Activated CD4-positive, alpha-beta T cell treated with anti-CD3 and anti-CD28 coated beads for 36 hours (primary cell): Measurements from ENCODE around the gene SFXN5. TPM values are rescaled to one million over a fixed set of nuclear protein-coding genes. Genes with fewer than 3 reads are reported as not detected.

ENCODE experiments used
- ATAC-seq: fragments of 200-7000 bp; cut with Tn5 transposase; one replicate; pipeline ENCODE4 v1.10.0; 2021; ENCODE audit warnings: mild to moderate bottlenecking, moderate library complexity
- CTCF ChIA-PET: fragments of 350-600 bp; sonication (Branson Sonifier 250); formaldehyde crosslinking; loops from one replicate; lab custom pipeline; 2021; ENCODE audit warnings: antibody characterized with exemption; lab: Charles Lee
- POLR2A ChIA-PET: fragments of 350-600 bp; sonication (Branson Sonifier 250); formaldehyde crosslinking; loops from one replicate; lab custom pipeline; 2021; ENCODE audit warnings: antibody characterized with exemption, inconsistent platforms; lab: Charles Lee
- DNase-seq: peaks from one replicate; pipeline ENCODE4 v3.0.0-alpha.2; 2020
- H3K27ac Mint-ChIP-seq: one replicate; pipeline ENCODE4 v1.8.0; 2021; ENCODE audit warnings: mixed read lengths
- H3K27me3 Mint-ChIP-seq: one replicate; pipeline ENCODE4 v1.8.0; 2021; ENCODE audit warnings: mixed read lengths
- H3K36me3 Mint-ChIP-seq: one replicate; pipeline ENCODE4 v1.8.0; 2021; ENCODE audit warnings: low read depth, mixed read lengths
- H3K4me1 Mint-ChIP-seq: one replicate; pipeline ENCODE4 v1.8.0; 2021; ENCODE audit warnings: mixed read lengths
- H3K4me3 Mint-ChIP-seq: one replicate; pipeline ENCODE4 v1.8.0; 2021; ENCODE audit warnings: mild to moderate bottlenecking, moderate library complexity, mixed read lengths
- H3K9me3 Mint-ChIP-seq: one replicate; pipeline ENCODE4 v1.8.0; 2021; ENCODE audit warnings: low read depth, mixed read lengths
- intact Hi-C, 2 experiments: fragments of 100-400 bp; cut with DNase I in 1 of 2; cut with micrococcal nuclease in 1 of 2; formaldehyde crosslinking; loops; one replicate each; pipeline versions ENCODE4 v1.14.2 to v1.15.1; 2022 to 2024; cut with DNase I, micrococcal nuclease
- total RNA-seq, 2 experiments: library from RNA; stranded (reverse); gene quantifications; one replicate each; pipeline ENCODE4 v1.2.3, GENCODE V29; 2021

Gene SFXN5
- total RNA-seq, 2 experiments from 2014 or later = 4.5 to 6.2 TPM

DNA sequence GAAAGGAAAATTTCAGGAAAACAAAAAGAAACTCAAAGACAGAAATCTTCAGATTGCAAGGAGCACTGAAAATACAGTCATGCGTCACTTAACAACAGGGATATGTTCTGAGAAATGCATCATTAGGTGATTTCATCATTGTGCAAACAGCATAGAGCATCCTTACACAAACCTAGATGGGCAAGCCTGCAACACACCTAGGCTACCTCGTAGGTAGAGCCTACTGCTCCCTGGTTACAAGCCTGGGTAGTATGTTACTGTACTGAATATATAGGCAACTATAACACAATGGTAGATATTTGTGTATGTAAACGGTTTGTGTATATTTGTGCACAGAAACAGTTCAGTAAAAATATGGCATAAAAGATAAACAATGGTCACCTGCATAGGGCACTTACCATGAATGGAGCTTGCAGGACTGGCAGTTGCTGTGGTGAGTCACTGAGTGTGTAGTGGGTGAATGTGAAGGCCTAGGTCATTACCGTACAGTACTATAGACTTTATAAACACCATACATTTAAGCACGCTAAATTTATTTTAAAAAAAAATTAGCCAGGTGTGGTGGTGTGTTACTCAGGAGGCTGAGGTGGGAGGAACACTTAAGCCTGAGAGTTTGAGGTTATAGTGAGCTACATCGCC, 33.4 kb downstream of the SFXN5 start:
- no peaks in the 10 kb centered on the region for H3K4me1 Mint-ChIP-seq
- H3K9me3 Mint-ChIP-seq = no peaks in the 10 kb centered on the region
- ATAC-seq = no peak
- H3K27me3 Mint-ChIP-seq = no peaks in the 10 kb centered on the region
- no peak for DNase-seq
- POLR2A ChIA-PET = no interaction called here
- CTCF ChIA-PET = no interaction called here
- intact Hi-C loops = no loop called here
- H3K36me3 Mint-ChIP-seq = no peaks in the 10 kb centered on the region
- no peak overlapping the region for H3K4me3 Mint-ChIP-seq
- no peak overlapping the region for H3K27ac Mint-ChIP-seq

DNA sequence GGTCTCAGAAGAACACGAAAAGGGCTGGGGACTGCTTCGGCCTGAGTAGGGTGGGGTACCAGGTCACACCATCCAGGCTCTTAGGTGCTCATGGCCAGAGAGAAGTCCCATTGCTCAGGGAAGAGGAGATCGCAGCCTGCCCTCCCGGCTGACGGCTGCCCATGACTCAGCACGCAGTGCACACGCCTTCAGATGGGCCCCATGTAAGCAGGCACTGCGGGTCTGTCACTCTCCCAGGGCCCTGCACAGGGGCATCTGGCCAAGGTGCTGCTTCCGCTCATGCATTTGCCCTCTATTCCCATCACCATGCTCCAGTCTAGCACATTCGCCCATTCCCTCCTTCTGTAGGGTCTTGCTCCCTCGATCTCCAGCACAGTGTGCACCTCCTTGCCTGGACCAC, 34.7 kb downstream of the SFXN5 start:
- Mint-ChIP-seq H3K36me3 (no peaks in the 10 kb centered on the region), H3K4me1 (no peaks in the 10 kb centered on the region), H3K27ac (no peak overlapping the region), H3K9me3 (no peaks in the 10 kb centered on the region), H3K4me3 (no peak overlapping the region), H3K27me3 (no peaks in the 10 kb centered on the region)
- DNase-seq = no peak
- intact Hi-C loops = no loop called here
- ChIA-PET CTCF (interaction anchor here (0.6 to 0.7 kb wide), 2 partner anchors 131 to 147 kb away, joined by 3 to 4 read pairs; no protein-coding TSS in a partner anchor), POLR2A (no interaction called here)
- no peak for ATAC-seq

DNA sequence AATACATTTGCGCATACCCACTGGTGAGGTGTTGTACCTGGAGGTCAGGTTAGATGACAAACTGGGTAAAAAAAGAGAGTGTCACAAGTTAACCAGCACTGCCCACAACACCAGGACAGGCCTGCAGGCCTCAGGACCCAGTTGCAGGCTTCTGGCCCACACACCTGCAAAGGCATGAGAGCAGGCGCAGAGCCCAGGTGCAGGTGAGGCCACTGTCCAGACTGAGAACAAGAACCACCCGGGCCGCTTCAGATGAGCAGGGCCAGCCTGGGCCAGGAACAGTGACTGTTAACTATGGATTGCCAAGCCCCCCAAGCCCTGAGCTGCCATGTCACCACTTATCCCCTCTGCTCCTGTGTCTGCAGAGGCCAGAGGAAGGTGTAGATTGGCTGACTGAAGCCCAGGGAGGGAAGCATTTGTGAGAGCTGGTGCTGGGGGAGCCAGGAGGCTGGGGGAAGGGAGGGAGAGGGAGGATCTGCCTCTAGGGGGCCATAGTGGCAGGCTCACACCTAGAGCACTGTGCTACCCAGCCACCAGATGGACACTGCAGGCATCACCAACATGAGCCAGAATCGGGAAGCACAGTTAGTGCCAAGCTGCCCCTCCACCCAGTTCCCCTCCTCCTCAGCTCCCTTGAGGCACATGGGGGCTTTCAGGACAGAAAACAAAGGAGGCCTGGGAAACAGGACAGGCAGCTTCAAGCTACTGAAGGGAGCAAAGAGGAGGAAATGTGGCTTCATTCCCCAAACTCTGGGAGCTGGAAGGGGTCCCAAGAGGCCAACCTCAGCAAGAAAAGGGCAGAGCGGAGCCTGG, 35.4 kb downstream of the SFXN5 start:
- H3K27ac Mint-ChIP-seq = no peak overlapping the region
- intact Hi-C loops = no loop called here
- no peaks in the 10 kb centered on the region for H3K9me3 Mint-ChIP-seq
- ATAC-seq = no peak
- POLR2A ChIA-PET = no interaction called here
- H3K4me1 Mint-ChIP-seq = no peaks in the 10 kb centered on the region
- CTCF ChIA-PET = interaction anchor here (0.6 to 0.7 kb wide), 2 partner anchors 130 to 147 kb away, joined by 3 to 4 read pairs; no protein-coding TSS in a partner anchor
- no peak overlapping the region for H3K4me3 Mint-ChIP-seq
- H3K27me3 Mint-ChIP-seq = no peaks in the 10 kb centered on the region
- DNase-seq = no peak
- no peaks in the 10 kb centered on the region for H3K36me3 Mint-ChIP-seq

DNA sequence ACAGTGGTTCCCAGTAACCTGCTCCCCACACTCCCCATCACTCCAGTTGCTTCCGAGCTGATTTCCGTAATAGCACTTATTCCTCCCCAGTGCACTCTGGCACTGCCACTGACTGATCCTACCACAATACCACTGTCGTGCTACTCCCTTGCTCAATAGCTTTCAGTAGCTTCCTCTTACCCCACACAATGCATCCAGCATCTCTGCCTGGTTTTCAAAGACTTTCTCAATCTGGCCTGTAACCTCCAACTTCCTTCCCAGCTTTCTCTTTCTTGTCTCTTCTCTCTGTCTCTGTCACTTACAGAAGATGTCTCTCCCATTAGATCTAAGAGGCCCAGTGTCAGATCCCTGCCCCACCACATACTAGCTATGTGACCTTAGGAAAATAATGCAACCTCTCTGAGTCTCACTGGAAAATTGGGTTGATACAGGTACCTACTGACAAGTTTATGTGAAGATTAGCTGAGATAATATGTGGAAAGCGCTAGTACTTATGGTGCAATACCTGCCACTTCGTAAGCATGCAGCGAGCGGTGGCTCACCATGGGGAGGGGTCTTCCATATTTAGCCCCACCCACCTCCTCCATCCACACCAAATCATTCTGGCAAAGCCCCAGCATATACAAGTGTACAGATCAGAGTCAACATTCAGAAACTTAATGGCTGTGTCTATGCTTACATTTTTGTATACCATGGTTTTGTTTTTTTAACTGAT, 36.7 kb downstream of the SFXN5 start:
- CTCF ChIA-PET = interaction anchor here (0.6 to 0.7 kb wide), 2 partner anchors 18 to 65 kb away, joined by 3 to 4 read pairs; no protein-coding TSS in a partner anchor
- POLR2A ChIA-PET = no interaction called here
- Mint-ChIP-seq H3K36me3 (no peaks in the 10 kb centered on the region), H3K9me3 (no peaks in the 10 kb centered on the region), H3K4me3 (no peak overlapping the region), H3K27ac (no peak overlapping the region), H3K4me1 (no peaks in the 10 kb centered on the region), H3K27me3 (no peaks in the 10 kb centered on the region)
- DNase-seq (no peak), ATAC-seq (no peak)
- intact Hi-C loops = no loop called here

DNA sequence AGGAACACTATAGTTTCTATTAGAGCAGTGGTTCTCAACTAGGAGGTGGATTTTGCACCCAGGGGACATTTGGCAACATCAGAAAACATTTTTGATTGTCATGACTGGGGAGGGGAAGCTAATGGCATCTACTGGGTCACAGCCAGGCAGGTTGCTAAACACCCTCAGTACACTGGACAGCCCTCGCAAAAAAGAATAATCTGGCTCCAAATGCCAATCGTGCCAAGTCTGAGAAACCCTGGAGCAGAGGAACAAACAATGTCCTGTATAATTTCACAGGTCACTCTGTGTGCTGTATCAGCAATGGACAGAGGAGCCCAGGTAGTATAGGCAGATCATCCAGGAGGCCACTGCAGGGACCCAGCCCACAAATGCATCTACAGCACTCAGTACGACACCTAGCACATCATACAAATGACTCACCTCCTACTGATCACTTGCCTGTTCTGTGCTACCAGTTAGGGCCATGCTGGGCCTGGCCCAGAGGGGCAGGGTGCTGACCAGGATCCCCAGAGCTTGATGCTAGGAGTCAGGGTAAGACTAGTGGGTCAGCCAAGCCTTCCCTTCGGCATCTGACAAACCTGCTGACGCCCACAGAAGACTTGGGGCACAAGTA, 37.6 kb downstream of the SFXN5 start:
- H3K4me1 Mint-ChIP-seq = no peaks in the 10 kb centered on the region
- H3K4me3 Mint-ChIP-seq = no peak overlapping the region
- H3K36me3 Mint-ChIP-seq = no peaks in the 10 kb centered on the region
- no peaks in the 10 kb centered on the region for H3K27me3 Mint-ChIP-seq
- ATAC-seq = no peak
- H3K27ac Mint-ChIP-seq = no peak overlapping the region
- CTCF ChIA-PET = no interaction called here
- no peaks in the 10 kb centered on the region for H3K9me3 Mint-ChIP-seq
- intact Hi-C loops = no loop called here
- POLR2A ChIA-PET = no interaction called here
- DNase-seq = no peak

DNA sequence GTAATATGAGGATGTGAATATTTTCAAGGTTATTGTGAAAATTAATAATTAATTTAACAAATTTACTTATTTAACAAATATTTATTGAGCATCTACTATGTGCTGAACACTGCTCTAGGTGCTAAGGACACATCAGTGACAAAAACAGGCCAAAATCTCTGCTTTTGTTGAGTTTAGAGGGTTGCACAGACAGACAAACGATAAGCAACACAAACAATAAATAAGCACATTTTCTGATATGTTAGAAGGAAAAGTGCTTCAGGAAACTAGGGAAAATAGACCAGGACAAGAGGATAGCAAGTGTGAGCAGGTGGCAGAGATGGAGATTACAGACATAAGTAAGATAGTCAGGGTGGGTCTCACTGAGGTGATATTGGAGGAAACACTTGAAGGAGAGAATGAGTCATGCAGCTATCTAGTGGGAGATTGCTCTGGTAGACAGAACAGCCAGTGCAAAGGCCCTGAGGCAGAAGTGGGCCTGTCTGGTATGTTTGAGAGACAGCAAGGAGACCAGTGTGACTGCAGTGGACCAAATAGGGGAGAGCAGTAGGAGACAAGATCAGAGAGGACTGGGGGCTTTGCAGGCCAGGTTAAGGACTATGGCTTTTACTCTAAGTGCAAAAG, 38.3 kb downstream of the SFXN5 start:
- POLR2A ChIA-PET = no interaction called here
- H3K27ac Mint-ChIP-seq = no peak overlapping the region
- H3K4me3 Mint-ChIP-seq = no peak overlapping the region
- H3K27me3 Mint-ChIP-seq = no peaks in the 10 kb centered on the region
- no peaks in the 10 kb centered on the region for H3K36me3 Mint-ChIP-seq
- DNase-seq = no peak
- no peak for ATAC-seq
- no peaks in the 10 kb centered on the region for H3K9me3 Mint-ChIP-seq
- no peaks in the 10 kb centered on the region for H3K4me1 Mint-ChIP-seq
- intact Hi-C loops = no loop called here
- CTCF ChIA-PET = no interaction called here

DNA sequence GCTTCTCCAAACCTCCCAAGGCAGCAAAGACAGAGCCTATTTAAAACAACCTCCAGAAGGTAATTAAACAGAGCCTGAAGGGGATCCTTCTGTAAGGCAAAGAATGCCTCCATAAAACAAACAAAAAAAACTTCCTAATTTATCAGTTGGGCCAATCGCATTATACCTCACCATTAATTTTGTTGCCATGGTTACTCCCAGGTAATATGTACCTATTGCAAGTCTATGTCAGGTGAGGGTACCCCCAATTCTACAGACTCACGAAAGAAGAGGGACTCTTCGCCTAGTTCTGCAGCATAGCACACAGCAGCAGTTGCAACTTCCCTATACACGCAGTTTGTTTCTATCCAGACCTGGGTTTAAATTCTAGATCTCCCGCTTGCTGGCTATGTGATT, 38.8 kb downstream of the SFXN5 start:
- intact Hi-C loops = no loop called here
- no peaks in the 10 kb centered on the region for H3K36me3 Mint-ChIP-seq
- ChIA-PET POLR2A (no interaction called here), CTCF (no interaction called here)
- H3K4me3 Mint-ChIP-seq = no peak overlapping the region
- H3K4me1 Mint-ChIP-seq = no peaks in the 10 kb centered on the region
- H3K27me3 Mint-ChIP-seq = no peaks in the 10 kb centered on the region
- DNase-seq (no peak), ATAC-seq (no peak)
- no peak overlapping the region for H3K27ac Mint-ChIP-seq
- no peaks in the 10 kb centered on the region for H3K9me3 Mint-ChIP-seq

DNA sequence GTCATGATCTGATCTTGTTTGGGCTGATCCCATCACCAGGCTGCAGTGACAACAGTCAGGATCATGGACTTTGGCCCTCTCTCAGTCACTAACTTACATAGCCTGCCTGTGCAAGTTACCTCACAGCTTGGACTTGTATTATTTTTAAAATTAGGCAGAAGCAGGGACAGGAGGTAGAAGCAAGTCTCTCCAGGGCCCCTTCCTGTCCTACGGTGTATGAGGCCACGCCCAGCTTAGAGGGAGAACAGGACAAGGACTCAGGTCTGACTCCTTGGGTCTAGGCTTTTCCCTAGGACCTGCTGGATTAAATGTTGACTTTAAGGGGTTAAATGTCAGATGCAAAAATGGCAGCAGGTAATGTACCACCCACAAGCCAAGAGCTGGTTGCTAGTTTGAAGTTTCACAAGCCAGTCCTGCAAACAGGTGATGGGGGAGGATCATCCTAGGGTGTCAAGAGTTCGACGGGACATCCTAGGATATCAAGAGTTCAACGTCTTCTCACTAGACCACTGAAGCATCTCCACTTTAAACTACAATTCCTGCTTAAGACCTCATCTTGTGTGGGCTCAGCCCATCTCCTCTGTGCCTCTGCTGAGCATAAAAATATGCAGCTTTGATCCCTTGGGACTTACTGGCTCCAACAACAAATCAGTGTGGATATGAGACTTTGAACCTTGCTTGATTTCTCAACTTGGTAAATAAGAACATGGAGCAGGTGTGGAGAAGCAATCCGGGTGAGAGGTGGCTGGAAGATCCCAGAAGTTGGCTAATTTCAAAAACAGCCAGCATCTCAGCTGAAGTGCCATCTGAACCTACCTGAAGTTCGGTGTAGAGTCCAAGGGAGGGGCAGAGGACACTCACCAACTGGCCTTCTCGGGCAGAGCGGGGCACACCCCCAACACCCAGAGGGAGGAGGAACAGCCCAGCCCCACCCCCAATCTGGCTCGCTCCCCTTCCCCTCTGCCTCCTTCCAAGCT, 39.5 kb downstream of the SFXN5 start:
- Mint-ChIP-seq H3K4me1 (no peaks in the 10 kb centered on the region), H3K27me3 (no peaks in the 10 kb centered on the region), H3K27ac (no peak overlapping the region), H3K36me3 (no peaks in the 10 kb centered on the region), H3K4me3 (no peak overlapping the region), H3K9me3 (no peaks in the 10 kb centered on the region)
- ATAC-seq = no peak
- DNase-seq = no peak
- intact Hi-C loops = no loop called here
- POLR2A ChIA-PET = no interaction called here
- CTCF ChIA-PET = interaction anchor here (0.7 kb wide), 1 partner anchor 9 kb away, joined by 4 read pairs; no protein-coding TSS in a partner anchor

DNA sequence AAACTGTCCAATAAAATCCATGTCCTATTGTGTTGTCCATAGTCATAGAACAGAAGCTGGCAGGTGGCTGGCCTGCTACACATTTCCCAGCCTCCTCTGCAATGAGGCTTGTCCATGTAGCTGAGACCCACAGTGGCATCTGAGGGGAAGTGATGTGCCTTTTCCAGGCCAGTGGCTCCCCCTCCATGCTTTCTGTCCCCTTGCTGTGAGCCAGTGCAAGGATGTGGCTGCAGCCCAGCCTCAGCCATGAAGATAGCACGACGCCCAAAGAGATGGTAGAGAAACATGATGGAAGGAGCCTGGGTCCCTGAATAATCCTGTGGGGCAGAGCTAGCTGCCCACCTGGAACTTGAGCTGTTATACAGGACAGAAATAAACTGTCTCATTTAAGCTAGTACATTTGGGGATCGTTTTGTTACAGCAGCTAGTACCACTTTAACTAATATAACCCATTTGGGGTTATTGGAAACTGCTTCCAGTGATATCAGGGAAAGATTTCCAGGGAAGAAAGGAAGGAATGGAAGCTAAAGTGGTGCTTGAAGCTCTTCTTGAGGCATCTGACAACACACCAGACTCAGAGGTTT, 40.3 kb downstream of the SFXN5 start:
- ATAC-seq (no peak), DNase-seq (no peak)
- CTCF ChIA-PET = no interaction called here
- Mint-ChIP-seq H3K9me3 (no peaks in the 10 kb centered on the region), H3K4me3 (no peak overlapping the region), H3K36me3 (no peaks in the 10 kb centered on the region), H3K27me3 (no peaks in the 10 kb centered on the region), H3K27ac (no peak overlapping the region), H3K4me1 (no peaks in the 10 kb centered on the region)
- intact Hi-C loops = no loop called here
- POLR2A ChIA-PET = no interaction called here

DNA sequence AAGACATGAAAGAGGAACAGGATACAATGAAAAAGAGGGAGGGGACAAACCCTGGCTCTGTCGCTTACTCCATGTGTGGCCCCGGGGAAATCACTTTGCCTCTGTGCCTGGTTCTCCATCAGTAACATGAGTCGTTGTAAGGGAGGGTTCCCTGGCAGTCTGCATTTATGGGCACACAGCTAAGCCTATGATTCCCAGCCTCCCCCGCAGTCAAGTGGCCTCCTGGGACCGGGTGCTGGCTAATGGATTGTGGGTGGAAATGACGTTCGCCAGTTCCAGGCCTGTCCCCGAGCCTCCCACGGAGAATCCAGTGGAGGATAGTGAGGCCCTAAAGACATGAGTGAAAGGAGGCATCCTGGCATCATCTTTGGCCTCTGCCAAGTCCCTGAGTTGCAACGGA, 42.7 kb downstream of the SFXN5 start:
- Mint-ChIP-seq H3K27me3 (no peaks in the 10 kb centered on the region), H3K27ac (no peak overlapping the region), H3K4me3 (no peak overlapping the region), H3K4me1 (no peaks in the 10 kb centered on the region), H3K9me3 (no peaks in the 10 kb centered on the region), H3K36me3 (no peaks in the 10 kb centered on the region)
- intact Hi-C loops = no loop called here
- ATAC-seq (no peak), DNase-seq (no peak)
- ChIA-PET POLR2A (no interaction called here), CTCF (no interaction called here)
